Activated T-cell treated with anti-CD3 and anti-CD28 coated beads for 24 hours (primary cell): ENCODE results near the gene CARD9.
"Not testable (repeated sequence)": the region's sequence is repeated elsewhere in the genome, so short reads cannot be mapped to it uniquely, and the experiment has no call there.

ENCODE experiments used
- DNase-seq: peaks from one replicate; pipeline ENCODE4 v3.0.0-alpha.2; 2020; ENCODE audit warnings: low read depth

CARD9 gene

DNA sequence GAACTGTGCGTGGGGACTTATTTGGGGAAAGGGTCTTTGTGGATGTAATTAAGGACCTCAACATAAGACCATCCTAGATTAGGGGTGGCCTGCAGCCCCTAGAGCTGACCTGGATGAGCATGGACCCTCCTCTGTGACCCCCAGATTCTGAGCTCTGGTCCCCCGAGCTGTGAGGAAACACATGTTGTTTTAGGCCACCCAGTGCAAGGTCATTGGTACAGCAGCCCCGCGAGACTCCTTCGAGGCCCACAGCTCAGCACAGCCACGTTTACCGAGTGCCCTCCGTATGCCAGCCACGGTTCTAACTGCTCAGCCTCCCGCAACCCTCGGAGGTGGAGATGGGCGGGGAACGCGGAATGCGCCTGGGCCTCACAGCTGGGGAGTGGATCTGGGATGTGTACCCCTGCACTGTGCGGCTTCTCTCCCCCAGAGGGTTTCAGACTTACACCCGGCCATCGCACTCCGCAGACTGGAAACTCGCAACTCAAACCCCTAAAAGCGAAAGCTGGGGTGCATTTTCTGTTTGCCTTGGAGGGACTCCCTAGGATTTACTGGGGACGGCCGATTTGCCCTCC is 50.6 kb downstream of the CARD9 start:
- DNase-seq, result no peak

DNA sequence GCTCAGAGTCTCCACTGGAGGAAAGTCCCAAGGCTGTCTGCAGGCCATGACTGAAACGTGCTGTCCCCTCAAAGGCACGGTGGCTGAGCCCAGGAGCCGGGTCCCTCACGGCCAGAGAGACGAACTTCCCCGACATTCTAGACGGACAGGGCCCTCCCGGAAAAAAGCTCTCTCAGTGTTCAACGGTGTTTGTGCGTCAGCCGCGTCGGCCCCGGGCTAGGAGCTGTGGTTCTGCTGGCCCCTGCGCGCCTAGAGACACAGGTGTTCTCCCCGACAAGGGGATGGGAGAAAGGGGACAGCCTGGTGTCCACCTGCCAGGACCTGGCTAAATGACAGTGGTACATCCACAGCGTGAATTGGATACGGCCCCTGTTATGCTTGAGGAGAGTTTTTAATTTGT is 51.9 kb downstream of the CARD9 start:
- no peak for DNase-seq

DNA sequence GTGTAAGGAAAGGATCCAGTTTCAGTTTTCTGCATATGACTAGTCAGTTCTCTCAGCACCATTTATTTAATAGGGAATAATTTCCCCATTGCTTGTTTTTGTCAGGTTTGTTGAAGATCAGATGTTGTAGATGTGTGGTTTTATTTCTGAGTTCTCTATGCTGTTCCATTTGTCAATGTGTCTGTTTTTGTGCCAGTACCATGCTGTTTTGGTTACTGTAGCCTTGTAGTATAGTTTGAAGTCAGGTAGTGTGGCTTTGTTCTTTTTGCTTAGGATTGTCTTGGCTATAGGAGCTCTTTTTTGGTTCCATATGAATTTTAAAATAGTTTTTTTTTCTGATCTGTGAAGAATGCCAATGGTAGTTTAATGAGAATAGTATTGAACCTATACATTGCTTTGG is 52.5 kb downstream of the CARD9 start:
- not testable (repeated sequence) for DNase-seq

DNA sequence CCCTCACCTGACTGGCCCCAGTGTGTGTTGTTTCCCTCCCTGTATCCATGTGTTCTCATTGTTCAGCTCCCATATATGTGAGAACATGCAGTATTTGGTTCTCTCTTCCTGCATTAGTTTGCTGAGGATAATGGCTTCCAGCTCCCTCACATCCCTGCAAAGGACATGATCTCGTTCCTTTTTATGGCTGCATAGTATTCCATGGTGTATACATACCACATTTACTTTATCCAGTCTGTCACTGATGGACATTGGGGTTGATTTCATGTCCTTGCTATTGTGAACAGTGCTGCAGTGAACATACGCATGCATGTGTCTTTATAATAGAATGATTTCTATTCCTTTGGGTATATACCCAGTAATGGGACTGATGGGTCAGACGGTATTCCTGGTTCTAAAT is 53.5 kb downstream of the CARD9 start:
- not testable (repeated sequence) for DNase-seq

DNA sequence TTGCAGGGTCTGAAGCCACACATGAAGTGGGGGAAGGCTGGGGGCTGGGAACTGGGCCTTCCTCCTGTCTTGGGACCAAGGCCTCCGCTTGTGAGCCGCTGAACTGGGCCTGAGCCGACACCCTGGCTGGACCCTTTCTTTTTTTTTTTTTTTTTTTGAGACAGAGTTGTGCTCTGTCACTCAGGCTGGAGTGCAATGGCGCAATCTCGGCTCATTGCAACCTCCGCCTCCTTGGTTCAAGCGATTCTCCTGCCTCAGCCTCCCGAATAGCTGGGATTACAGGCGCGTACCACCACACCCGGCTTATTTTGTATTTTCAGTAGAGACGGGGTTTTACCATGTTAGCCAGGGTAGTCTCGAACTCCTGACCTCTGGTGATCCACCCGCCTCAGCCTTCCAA is 54.2 kb downstream of the CARD9 start:
- not testable (repeated sequence) for DNase-seq

DNA sequence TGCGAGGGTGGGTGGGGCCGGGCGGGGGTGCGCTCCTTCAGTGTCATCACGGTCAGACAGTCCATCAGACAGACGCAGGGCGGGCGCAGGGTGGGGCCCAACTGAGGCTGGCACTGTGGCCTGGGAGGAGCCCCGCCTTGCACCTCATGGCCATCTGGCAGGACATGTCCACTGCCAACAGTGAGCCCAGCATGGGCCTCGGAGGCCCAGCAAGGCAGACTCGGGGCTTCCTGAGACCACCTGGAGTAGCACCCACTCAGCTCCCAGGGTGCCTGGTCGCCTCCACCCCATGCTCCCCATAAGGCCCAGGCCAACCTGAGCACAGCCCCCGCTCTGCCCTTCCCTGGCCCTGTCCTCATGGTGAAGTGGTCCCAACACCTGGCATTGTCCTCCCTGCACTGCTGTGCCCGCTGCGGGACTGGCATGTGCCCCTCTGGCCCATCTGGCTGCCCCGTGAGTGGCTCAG is 54.7 kb downstream of the CARD9 start:
- DNase-seq, result no peak

DNA sequence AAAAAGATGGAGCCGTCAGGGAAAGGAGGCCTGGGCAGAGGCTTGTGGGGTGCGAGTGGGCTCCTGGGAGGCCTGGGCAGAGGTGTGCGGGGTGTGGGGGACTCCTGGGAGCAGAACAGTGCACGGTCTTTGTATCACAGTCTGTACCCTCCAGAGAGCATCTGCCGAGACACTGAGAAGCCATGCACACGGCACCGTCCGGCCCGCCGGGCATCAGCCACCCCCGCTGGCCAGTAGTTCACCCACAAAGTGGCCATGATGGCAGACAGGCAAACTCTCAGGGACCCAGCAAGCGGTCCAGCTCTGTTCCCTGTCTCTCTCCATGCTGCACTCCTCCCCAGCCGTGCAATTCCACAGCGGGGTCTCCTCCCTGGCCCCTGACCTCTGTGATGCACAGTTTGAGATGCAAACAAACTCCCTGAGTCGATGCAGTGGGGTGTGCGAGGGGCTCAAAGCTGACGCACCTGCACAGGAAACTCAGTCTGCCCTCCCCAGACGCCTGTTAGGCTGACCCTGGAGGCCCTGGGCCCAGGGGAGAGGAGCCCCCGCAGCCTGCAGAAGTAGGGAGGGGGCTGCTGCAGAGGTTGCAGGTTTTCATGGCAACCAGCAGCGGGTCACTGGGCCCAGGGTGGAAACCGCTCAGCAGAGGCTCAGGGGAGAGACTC is 55.2 kb downstream of the CARD9 start:
- no peak for DNase-seq

DNA sequence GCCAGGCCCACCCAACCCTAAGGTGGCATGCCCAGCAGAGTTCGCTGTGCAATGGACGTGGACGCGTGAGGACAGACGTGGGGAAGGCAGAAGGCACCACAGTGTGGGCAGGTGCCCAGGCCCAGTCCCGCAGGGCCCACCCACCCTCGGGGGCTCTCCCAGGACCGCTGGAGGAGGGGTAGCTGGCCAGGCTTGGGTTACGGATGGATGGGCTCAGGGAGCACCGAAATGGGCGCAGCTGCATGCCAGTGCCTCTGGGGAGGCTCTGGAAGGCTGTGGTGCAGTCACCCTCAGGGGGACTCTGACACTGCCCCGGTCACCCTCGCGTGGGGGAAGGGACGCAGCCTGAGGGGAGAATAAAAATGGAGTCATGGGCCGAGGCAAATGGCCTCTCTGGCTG is 55.8 kb downstream of the CARD9 start:
- DNase-seq, result no peak

DNA sequence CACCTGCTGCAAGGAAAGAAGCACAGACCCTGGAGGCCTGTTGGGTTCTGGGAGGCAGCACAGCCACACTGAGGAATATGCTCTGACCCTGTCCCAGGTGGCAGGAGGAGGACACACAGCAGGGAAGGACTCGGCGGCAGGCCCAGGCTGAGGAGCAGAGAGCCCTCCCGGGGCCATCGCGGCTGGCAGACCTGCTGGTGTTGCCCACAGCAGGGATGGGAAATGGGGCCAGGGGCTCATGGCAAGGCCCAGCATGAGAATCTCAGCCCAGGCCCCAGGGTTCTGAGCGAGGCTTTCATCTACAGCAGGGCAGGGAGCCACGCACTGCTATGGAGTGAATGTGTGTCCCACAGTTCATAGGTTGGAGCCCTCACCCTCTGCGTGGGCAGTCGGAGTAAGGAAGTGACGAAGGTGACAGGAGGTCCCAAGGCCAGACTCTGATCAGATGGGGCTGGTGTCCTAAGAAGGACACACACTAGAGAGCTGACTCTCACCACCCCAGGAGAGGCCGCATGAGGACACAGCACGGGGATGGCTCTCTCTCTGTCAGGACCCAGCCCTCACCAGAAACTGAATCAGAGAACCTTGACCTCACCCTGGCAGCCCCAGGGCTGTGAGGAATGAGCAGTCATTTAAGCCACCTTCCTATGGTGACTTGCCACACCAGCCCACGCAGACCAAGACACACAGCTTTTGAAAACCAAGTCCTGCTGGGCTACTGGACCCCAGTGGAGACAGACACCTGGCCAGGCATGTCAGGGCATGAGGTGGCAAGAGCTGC is 56.4 kb downstream of the CARD9 start:
- no peak for DNase-seq

DNA sequence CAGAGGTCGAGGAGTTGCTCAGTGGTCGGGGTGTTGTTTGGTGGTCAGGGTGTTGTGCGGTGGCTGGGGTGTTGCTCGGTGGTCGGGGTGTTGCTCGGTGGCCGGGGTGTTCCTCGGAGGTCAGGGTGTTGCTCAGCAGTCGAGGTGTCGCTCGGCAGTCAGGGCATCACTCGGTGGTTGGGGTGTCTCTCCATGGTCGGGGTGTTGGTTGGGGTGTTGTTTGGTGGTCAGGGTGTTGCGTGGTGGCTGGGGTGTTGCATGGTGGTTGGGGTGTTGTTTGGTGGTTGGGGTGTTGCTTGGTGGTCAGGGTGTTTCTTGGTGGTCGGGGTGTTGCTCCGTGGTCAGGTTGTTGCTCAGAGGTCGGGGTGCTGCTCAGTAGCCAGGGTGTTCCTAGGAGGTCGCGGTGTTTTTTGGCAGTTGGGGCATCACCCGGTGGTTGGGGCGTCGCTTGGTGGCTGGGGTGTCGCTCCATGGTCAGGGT is 57.2 kb downstream of the CARD9 start:
- no peak for DNase-seq

DNA sequence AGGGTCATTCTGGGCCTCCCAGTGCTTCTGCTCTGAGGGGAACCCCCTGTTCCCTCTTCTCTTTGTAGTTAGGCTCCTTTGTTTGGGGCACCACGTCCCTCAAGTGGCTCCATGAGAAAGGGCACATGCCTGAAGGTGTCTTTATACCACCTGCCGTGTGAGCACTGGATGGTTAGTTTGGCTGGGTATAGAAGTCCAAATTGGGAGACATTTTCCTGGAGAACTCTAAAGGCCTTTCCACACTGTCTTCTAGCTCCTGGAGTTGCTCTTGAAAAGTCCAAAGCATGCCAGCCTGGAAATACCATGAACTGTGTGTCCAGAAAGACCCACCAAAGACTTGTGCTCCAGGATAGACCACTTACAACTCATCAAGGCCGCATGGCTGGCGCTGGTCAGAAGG is 58.5 kb downstream of the CARD9 start:
- no peak for DNase-seq

DNA sequence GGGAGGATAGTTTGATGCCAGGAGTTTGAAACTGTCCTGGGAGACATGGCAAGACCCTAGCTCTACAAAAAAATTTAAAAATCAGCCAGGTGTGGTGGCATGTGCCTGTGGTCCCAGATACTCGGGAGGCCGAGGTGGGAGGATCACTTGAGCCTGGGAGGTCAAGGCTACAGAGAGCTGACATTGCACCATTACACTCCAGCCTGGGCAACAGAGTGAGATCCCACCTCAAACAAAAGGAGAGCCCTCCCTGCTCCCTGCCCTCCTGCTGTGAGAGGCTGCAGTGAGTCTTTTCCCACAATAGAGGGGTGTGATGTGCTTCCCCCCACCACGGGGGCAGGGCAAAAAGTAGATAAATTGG is 59.4 kb downstream of the CARD9 start:
- no peak for DNase-seq
